ENCODE results near the gene WDR47.
A peak's percentile ranks its signal among the peaks of the same experiment; 100 is the strongest.

WDR47 gene

GRCh38 chr1:109075531-109076490 is 33.9 kb upstream of the WDR47 start, which contains the start of gene TAF13:
TAF13 (minus strand) TSS chr1:109076003; CDS start chr1:109075947, 56 bp downstream.
- no peak for TF ChIP-seq CTCF (IDR thresholded peaks at IDR 0.05; ENCODE audit: control insufficient read depth, extremely low read depth, insufficient read depth)
- DNase-seq (ENCODE audit: low read depth): peak; percentile 86
- H3K4me3 ChIP-seq (ENCODE audit: low read depth, low read length): peak within 1 kb of the TSS; percentile 98

GRCh38 chr1:109069294-109069693 is 27.4 kb upstream of the WDR47 start:
- no peak for TF ChIP-seq CTCF (IDR thresholded peaks at IDR 0.05; ENCODE audit: control insufficient read depth, extremely low read depth, insufficient read depth)
- no peak overlapping the region for H3K4me3 ChIP-seq (ENCODE audit: low read depth, low read length)
- no peak for DNase-seq (ENCODE audit: low read depth)

- no peak overlapping the region for H3K4me3 ChIP-seq (ENCODE audit: low read depth, low read length)
- no peak for DNase-seq (ENCODE audit: low read depth)
- TF ChIP-seq CTCF (IDR thresholded peaks at IDR 0.05; ENCODE audit: control insufficient read depth, extremely low read depth, insufficient read depth): no peak
Observed at GRCh38 chr1:109067883-109068282, 26.0 kb upstream of the WDR47 start.

GRCh38 chr1:109065137-109065536 is 23.2 kb upstream of the WDR47 start:
- H3K4me3 ChIP-seq (ENCODE audit: low read depth, low read length): no peak overlapping the region
- no peak for DNase-seq (ENCODE audit: low read depth)
- no peak for TF ChIP-seq CTCF (IDR thresholded peaks at IDR 0.05; ENCODE audit: control insufficient read depth, extremely low read depth, insufficient read depth)

GRCh38 chr1:109061183-109061582 is 19.3 kb upstream of the WDR47 start:
- no peak for DNase-seq (ENCODE audit: low read depth)
- TF ChIP-seq CTCF (IDR thresholded peaks at IDR 0.05; ENCODE audit: control insufficient read depth, extremely low read depth, insufficient read depth): no peak
- H3K4me3 ChIP-seq (ENCODE audit: low read depth, low read length): no peak overlapping the region

- DNase-seq (ENCODE audit: low read depth): no peak
- no peak overlapping the region for H3K4me3 ChIP-seq (ENCODE audit: low read depth, low read length)
- no peak for TF ChIP-seq CTCF (IDR thresholded peaks at IDR 0.05; ENCODE audit: control insufficient read depth, extremely low read depth, insufficient read depth)
Observed at GRCh38 chr1:109060707-109061106, 18.8 kb upstream of the WDR47 start.

Measured in LNCaP clone FGC (cell line).